GM23338 (cell line): ENCODE data around the gene DCLK2. TPM values are rescaled to one million over a fixed set of nuclear protein-coding genes. Genes with fewer than 3 reads are reported as not detected.

Experiments
- ATAC-seq: fragments of 200-7000 bp; cut with Tn5 transposase; 3 replicates; pipeline ENCODE4 v1.9.1; 2020
- DNase-seq: peaks from one replicate; pipeline ENCODE4 v3.0.0-alpha.2; 2015; ENCODE audit warnings: low spot score
- H2AFZ ChIP-seq: fragments of 200-600 bp; sonication (generic); 2 replicates; pipeline ENCODE4 v1.8.0; 2016; ENCODE audit warnings: antibody characterized with exemption, mild to moderate bottlenecking, moderate library complexity
- H3F3A ChIP-seq: fragments of 200-600 bp; sonication (generic); replicated peaks from 2 replicates; pipeline ENCODE4 v1.8.0; 2017; ENCODE audit warnings: antibody characterized with exemption, mixed run types, low read depth
- H3K27ac ChIP-seq: fragments of 200-600 bp; sonication (generic); 2 replicates; pipeline ENCODE4 v1.6.1; 2016; ENCODE audit warnings: low read depth
- H3K27me3 ChIP-seq: fragments of 200-600 bp; sonication (generic); 2 replicates; pipeline ENCODE4 v1.8.0; 2016; ENCODE audit warnings: mild to moderate bottlenecking, mixed run types, moderate library complexity; ENCODE audit not compliant: insufficient read depth
- H3K36me3 ChIP-seq: fragments of 200-600 bp; sonication (generic); 2 replicates; pipeline ENCODE4 v1.8.0; 2016; ENCODE audit warnings: mild to moderate bottlenecking; ENCODE audit not compliant: insufficient read depth
- H3K4me1 ChIP-seq: fragments of 200-600 bp; sonication (generic); 2 replicates; pipeline ENCODE4 v1.8.0; 2016; ENCODE audit warnings: mild to moderate bottlenecking, moderate library complexity; ENCODE audit not compliant: insufficient read depth
- H3K4me2 ChIP-seq: fragments of 200-600 bp; sonication (generic); 2 replicates; pipeline ENCODE4 v1.7.1; 2017; ENCODE audit warnings: mixed run types
- H3K4me3 ChIP-seq: fragments of 200-600 bp; sonication (generic); 2 replicates; pipeline ENCODE4 v1.6.1; 2016; ENCODE audit warnings: mixed run types
- H3K79me2 ChIP-seq: fragments of 200-600 bp; sonication (generic); replicated peaks from 2 replicates; pipeline ENCODE4 v1.8.0; 2017; ENCODE audit warnings: mild to moderate bottlenecking; ENCODE audit not compliant: insufficient read depth
- H3K9me2 ChIP-seq: fragments of 200-600 bp; sonication (generic); 2 replicates; pipeline ENCODE4 v1.8.0; 2017; ENCODE audit not compliant: insufficient read depth
- H4K20me1 ChIP-seq: fragments of 200-600 bp; sonication (generic); replicated peaks from 2 replicates; pipeline ENCODE4 v1.8.0; 2017; ENCODE audit warnings: mild to moderate bottlenecking; ENCODE audit not compliant: insufficient read depth
- H3K27ac Mint-ChIP-seq: 2 replicates; pipeline ENCODE4 v1.8.0; 2020; ENCODE audit warnings: inconsistent platforms, mild to moderate bottlenecking, moderate library complexity, mixed read lengths
- H3K27me3 Mint-ChIP-seq: 3 replicates; pipeline ENCODE4 v1.8.0; 2022; ENCODE audit warnings: low read depth, mild to moderate bottlenecking, moderate library complexity, mixed read lengths, inconsistent platforms; ENCODE audit not compliant: insufficient read depth, poor library complexity
- H3K36me3 Mint-ChIP-seq: 3 replicates; pipeline ENCODE4 v1.8.0; 2021; ENCODE audit warnings: low read depth, mild to moderate bottlenecking, inconsistent platforms, moderate library complexity, mixed read lengths
- H3K4me1 Mint-ChIP-seq: 3 replicates; pipeline ENCODE4 v1.8.0; 2020; ENCODE audit warnings: mild to moderate bottlenecking, inconsistent platforms, mixed read lengths
- H3K4me3 Mint-ChIP-seq: 3 replicates; pipeline ENCODE4 v1.8.0; 2021; ENCODE audit warnings: moderate library complexity, mild to moderate bottlenecking, inconsistent platforms, mixed read lengths
- H3K9me3 Mint-ChIP-seq: 3 replicates; pipeline ENCODE4 v1.8.0; 2020; ENCODE audit warnings: moderate library complexity, mild to moderate bottlenecking, inconsistent platforms, mixed read lengths
- ETS1 ChIP-seq: IDR thresholded peaks from 2 replicates; pipeline ENCODE4 v1.6.1; 2016; ENCODE audit warnings: antibody characterized with exemption
- NANOG ChIP-seq: IDR thresholded peaks from 2 replicates; pipeline ENCODE4 v1.6.1; 2016; ENCODE audit warnings: antibody characterized with exemption, borderline replicate concordance
- STAT1 ChIP-seq: IDR thresholded peaks from one replicate; pipeline ENCODE4 v1.6.1; 2016; ENCODE audit warnings: antibody characterized with exemption; ENCODE audit not compliant: unreplicated experiment
- ZNF114 ChIP-seq: fragments of 250-450 bp; sonication (Bioruptor Pico); IDR thresholded peaks from 2 replicates; pipeline ENCODE4 v1.5.0; 2020; ENCODE audit warnings: mild to moderate bottlenecking, moderate library complexity
- polyA plus RNA-seq: library from polyadenylated mRNA; unstranded; fragments of >200 nt; fragmentation: Nextera tagmentation; extraction: Ambion mirVana; gene quantifications from 2 replicates; pipeline ENCODE4 v1.2.1, GENCODE V29; 2016
- total RNA-seq: library from RNA; depleted of rRNA; stranded (reverse); fragments of >200 nt; shearing (Covaris generic); gene quantifications from 2 replicates; pipeline ENCODE4 v1.2.3, GENCODE V29; 2014
- TF ChIP-seq, protein P1 (sequence below): fragments of 250-450 bp; sonication (Bioruptor Pico); IDR thresholded peaks from 2 replicates; pipeline ENCODE4 v1.5.0; 2020; ENCODE audit warnings: mild to moderate bottlenecking, moderate library complexity
- TF ChIP-seq, protein P2 (sequence below), 2 experiments: fragments of 200-600 bp in 1 of 2; sonication (generic) in 1 of 2; conservative IDR thresholded peaks; 2 replicates each; pipeline versions ENCODE4 v1.5.1 to v1.6.1; 2016 to 2017; ENCODE audit warnings: antibody characterized with exemption in 2 of 2, low read depth in 2 of 2, mild to moderate bottlenecking in 2 of 2, moderate library complexity in 1 of 2

DCLK2 gene
- total and polyA plus RNA-seq, 2 experiments from 2014 or later, result 0.49 TPM; not detected in 1

DNA sequence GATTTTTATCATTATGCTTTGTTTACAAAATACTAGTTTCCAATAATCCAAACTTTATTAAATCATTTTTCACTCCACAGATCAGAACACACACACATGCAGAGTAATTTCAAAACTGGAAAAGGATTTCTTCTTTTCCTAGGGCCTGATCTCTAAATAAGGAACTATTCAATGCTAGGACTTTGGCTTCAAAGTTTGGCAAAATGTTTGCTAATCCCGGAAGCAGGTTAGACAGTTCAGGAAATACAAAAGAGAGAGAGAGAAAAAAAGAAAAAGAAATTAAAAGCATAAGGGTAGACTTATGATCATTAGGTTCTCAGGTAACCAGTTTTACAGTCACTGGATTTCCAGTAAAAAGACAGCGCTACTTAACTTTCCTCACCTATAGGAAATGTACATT lies 211.0 kb downstream of the DCLK2 start (continued):
- TF ChIP-seq, protein P1, sequence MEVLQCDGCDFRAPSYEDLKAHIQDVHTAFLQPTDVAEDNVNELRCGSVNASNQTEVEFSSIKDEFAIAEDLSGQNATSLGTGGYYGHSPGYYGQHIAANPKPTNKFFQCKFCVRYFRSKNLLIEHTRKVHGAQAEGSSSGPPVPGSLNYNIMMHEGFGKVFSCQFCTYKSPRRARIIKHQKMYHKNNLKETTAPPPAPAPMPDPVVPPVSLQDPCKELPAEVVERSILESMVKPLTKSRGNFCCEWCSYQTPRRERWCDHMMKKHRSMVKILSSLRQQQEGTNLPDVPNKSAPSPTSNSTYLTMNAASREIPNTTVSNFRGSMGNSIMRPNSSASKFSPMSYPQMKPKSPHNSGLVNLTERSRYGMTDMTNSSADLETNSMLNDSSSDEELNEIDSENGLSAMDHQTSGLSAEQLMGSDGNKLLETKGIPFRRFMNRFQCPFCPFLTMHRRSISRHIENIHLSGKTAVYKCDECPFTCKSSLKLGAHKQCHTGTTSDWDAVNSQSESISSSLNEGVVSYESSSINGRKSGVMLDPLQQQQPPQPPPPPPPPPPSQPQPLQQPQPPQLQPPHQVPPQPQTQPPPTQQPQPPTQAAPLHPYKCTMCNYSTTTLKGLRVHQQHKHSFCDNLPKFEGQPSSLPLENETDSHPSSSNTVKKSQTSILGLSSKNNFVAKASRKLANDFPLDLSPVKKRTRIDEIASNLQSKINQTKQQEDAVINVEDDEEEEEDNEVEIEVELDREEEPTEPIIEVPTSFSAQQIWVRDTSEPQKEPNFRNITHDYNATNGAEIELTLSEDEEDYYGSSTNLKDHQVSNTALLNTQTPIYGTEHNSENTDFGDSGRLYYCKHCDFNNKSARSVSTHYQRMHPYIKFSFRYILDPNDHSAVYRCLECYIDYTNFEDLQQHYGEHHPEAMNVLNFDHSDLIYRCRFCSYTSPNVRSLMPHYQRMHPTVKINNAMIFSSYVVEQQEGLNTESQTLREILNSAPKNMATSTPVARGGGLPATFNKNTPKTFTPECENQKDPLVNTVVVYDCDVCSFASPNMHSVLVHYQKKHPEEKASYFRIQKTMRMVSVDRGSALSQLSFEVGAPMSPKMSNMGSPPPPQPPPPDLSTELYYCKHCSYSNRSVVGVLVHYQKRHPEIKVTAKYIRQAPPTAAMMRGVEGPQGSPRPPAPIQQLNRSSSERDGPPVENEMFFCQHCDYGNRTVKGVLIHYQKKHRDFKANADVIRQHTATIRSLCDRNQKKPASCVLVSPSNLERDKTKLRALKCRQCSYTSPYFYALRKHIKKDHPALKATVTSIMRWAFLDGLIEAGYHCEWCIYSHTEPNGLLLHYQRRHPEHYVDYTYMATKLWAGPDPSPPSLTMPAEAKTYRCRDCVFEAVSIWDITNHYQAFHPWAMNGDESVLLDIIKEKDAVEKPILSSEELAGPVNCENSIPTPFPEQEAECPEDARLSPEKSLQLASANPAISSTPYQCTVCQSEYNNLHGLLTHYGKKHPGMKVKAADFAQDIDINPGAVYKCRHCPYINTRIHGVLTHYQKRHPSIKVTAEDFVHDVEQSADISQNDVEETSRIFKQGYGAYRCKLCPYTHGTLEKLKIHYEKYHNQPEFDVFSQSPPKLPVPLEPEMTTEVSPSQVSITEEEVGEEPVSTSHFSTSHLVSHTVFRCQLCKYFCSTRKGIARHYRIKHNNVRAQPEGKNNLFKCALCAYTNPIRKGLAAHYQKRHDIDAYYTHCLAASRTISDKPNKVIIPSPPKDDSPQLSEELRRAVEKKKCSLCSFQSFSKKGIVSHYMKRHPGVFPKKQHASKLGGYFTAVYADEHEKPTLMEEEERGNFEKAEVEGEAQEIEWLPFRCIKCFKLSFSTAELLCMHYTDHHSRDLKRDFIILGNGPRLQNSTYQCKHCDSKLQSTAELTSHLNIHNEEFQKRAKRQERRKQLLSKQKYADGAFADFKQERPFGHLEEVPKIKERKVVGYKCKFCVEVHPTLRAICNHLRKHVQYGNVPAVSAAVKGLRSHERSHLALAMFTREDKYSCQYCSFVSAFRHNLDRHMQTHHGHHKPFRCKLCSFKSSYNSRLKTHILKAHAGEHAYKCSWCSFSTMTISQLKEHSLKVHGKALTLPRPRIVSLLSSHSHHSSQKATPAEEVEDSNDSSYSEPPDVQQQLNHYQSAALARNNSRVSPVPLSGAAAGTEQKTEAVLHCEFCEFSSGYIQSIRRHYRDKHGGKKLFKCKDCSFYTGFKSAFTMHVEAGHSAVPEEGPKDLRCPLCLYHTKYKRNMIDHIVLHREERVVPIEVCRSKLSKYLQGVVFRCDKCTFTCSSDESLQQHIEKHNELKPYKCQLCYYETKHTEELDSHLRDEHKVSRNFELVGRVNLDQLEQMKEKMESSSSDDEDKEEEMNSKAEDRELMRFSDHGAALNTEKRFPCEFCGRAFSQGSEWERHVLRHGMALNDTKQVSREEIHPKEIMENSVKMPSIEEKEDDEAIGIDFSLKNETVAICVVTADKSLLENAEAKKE (CRISPR knock-in tag), result no peak
- TF ChIP-seq NANOG, result no peak
- TF ChIP-seq STAT1, result no peak

GRCh38 chr4:150289881-150290280 lies 211.6 kb downstream of the DCLK2 start:
- H4K20me1 ChIP-seq, result no peaks in the 10 kb centered on the region
- no peaks in the 10 kb centered on the region for H3K4me1 Mint-ChIP-seq
- no peaks in the 10 kb centered on the region for H3K79me2 ChIP-seq
- H3K4me1 ChIP-seq, result no peaks in the 10 kb centered on the region
- no peak overlapping the region for H3K27ac ChIP-seq
- ATAC-seq (no peak), DNase-seq (no peak)
- no peak overlapping the region for H3K4me3 Mint-ChIP-seq
- no peak overlapping the region for H3K4me3 ChIP-seq
- H3F3A ChIP-seq, result no peaks in the 10 kb centered on the region
- no peaks in the 10 kb centered on the region; the same call in 1 of the 2 replicates for H3K9me2 ChIP-seq
- H2AFZ ChIP-seq, result no peak overlapping the region
- H3K4me2 ChIP-seq, result no peak overlapping the region
- H3K27me3 Mint-ChIP-seq, result no peaks in the 10 kb centered on the region
- H3K27me3 ChIP-seq, result no peaks in the 10 kb centered on the region
- no peak overlapping the region for H3K27ac Mint-ChIP-seq
- peaks cover 5% of the 10 kb centered on the region for H3K36me3 Mint-ChIP-seq
- no peaks in the 10 kb centered on the region for H3K36me3 ChIP-seq
- H3K9me3 Mint-ChIP-seq, result peaks cover 4% of the 10 kb centered on the region; the same call in 1 of the 3 replicates
- TF ChIP-seq, protein P1 (CRISPR knock-in tag), result no peak
- TF ChIP-seq ZNF114, result no peak
- no peak for TF ChIP-seq ETS1
- TF ChIP-seq, protein P2, sequence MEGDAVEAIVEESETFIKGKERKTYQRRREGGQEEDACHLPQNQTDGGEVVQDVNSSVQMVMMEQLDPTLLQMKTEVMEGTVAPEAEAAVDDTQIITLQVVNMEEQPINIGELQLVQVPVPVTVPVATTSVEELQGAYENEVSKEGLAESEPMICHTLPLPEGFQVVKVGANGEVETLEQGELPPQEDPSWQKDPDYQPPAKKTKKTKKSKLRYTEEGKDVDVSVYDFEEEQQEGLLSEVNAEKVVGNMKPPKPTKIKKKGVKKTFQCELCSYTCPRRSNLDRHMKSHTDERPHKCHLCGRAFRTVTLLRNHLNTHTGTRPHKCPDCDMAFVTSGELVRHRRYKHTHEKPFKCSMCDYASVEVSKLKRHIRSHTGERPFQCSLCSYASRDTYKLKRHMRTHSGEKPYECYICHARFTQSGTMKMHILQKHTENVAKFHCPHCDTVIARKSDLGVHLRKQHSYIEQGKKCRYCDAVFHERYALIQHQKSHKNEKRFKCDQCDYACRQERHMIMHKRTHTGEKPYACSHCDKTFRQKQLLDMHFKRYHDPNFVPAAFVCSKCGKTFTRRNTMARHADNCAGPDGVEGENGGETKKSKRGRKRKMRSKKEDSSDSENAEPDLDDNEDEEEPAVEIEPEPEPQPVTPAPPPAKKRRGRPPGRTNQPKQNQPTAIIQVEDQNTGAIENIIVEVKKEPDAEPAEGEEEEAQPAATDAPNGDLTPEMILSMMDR (conservative IDR thresholded peaks at IDR 0.05; ENCODE audit: low read depth in 2 of 2), result no peak
- no peak for TF ChIP-seq STAT1
- TF ChIP-seq NANOG, result no peak
